ENCODE data around the gene CDK5R1. TPM values are rescaled to one million over a fixed set of nuclear protein-coding genes. Genes with fewer than 3 reads are reported as not detected.
A peak's percentile ranks its signal among the peaks of the same experiment; 100 is the strongest.

The CDK5R1 gene
- total RNA-seq, 4 donors from 2014 or later, result 0.78 to 1.5 (median 1.0) TPM

- Histone ChIP-seq H3K36me3 (no peaks in the 10 kb centered on the region), H3K9me3 (no peaks in the 10 kb centered on the region), H3K4me3 (peak overlapping the region in 1 of 4 donors; percentile 60), H3K4me1 (peaks cover 0 to 38% (median 23%) of the 10 kb centered on the region in 4 donors), H3K27ac (peak overlapping the region in 1 of 4 donors; percentile 53), H3K27me3 (no peaks in the 10 kb centered on the region)
- DNase-seq (ENCODE audit: low spot score in 2 of 2), result no peak
- WGBS, 2 donors, result 91 to 96% methylated on average over 16 of the region's 16 CpGs
- TF ChIP-seq, protein P1, sequence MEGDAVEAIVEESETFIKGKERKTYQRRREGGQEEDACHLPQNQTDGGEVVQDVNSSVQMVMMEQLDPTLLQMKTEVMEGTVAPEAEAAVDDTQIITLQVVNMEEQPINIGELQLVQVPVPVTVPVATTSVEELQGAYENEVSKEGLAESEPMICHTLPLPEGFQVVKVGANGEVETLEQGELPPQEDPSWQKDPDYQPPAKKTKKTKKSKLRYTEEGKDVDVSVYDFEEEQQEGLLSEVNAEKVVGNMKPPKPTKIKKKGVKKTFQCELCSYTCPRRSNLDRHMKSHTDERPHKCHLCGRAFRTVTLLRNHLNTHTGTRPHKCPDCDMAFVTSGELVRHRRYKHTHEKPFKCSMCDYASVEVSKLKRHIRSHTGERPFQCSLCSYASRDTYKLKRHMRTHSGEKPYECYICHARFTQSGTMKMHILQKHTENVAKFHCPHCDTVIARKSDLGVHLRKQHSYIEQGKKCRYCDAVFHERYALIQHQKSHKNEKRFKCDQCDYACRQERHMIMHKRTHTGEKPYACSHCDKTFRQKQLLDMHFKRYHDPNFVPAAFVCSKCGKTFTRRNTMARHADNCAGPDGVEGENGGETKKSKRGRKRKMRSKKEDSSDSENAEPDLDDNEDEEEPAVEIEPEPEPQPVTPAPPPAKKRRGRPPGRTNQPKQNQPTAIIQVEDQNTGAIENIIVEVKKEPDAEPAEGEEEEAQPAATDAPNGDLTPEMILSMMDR (IDR thresholded peaks at IDR 0.05), result no peak
- TF ChIP-seq EP300 (IDR thresholded peaks at IDR 0.05), result no peak
- TF ChIP-seq POLR2A (IDR thresholded peaks at IDR 0.05), result no peak
Measured at GRCh38 chr17:32488177-32488542, 1.4 kb downstream of the CDK5R1 start.

GRCh38 chr17:32488604-32489180 lies 1.9 kb downstream of the CDK5R1 start:
- no peak overlapping the region for H3K27ac ChIP-seq
- H3K4me1 ChIP-seq, result peaks cover 0 to 33% (median 21%) of the 10 kb centered on the region in 4 donors
- H3K4me3 ChIP-seq, result peak overlapping the region in 1 of 4 donors; percentile 60
- TF ChIP-seq POLR2A (IDR thresholded peaks at IDR 0.05) (no peak), EP300 (IDR thresholded peaks at IDR 0.05) (no peak)
- TF ChIP-seq, protein P1 (IDR thresholded peaks at IDR 0.05), result no peak
- DNase-seq (ENCODE audit: low spot score in 2 of 2), result no peak
- H3K9me3 ChIP-seq, result no peaks in the 10 kb centered on the region
- whole genome bisulfite sequencing, 2 donors, result 94 to 95% methylated on average over 13 of the region's 13 CpGs
- no peaks in the 10 kb centered on the region for H3K27me3 ChIP-seq
- H3K36me3 ChIP-seq, result no peaks in the 10 kb centered on the region

- Histone ChIP-seq H3K27me3 (no peaks in the 10 kb centered on the region), H3K4me3 (no peak overlapping the region), H3K4me1 (peaks cover 0 to 25% (median 13%) of the 10 kb centered on the region in 4 donors), H3K36me3 (no peaks in the 10 kb centered on the region), H3K27ac (no peak overlapping the region), H3K9me3 (no peaks in the 10 kb centered on the region)
- DNase-seq (ENCODE audit: low spot score in 2 of 2), result no peak
- no peak for TF ChIP-seq EP300 (IDR thresholded peaks at IDR 0.05)
- TF ChIP-seq, protein P1 (IDR thresholded peaks at IDR 0.05), result no peak
- TF ChIP-seq POLR2A (IDR thresholded peaks at IDR 0.05), result no peak
- 81 to 85% methylated on average over 10 of the region's 10 CpGs for WGBS, 2 donors
Measured at GRCh38 chr17:32489320-32490100, 2.7 kb downstream of the CDK5R1 start.

DNA sequence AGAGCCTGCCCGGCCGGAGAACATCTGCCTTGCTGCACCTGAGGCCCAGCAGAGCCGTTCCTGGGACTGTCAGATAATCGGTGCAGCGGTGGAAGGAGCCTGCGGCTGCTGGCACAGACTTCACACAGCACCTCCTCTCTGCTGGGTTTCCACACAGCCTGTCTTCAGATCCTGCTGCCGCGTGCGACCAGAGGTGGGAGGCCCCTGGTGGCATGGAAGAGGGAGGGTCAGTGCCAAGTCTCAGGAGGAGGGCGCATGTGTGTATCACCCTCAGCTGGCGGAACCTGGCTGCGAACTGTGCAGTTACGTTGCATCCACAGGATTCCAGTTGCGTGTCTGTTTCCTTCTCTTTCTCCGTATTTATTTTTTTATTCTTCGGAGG lies 3.3 kb downstream of the CDK5R1 start:
- Histone ChIP-seq H3K27ac (no peak overlapping the region), H3K4me3 (no peak overlapping the region), H3K36me3 (no peaks in the 10 kb centered on the region), H3K4me1 (peaks cover 0 to 23% (median 12%) of the 10 kb centered on the region in 4 donors), H3K9me3 (no peaks in the 10 kb centered on the region), H3K27me3 (no peaks in the 10 kb centered on the region)
- TF ChIP-seq EP300 (IDR thresholded peaks at IDR 0.05), result no peak
- TF ChIP-seq POLR2A (IDR thresholded peaks at IDR 0.05), result no peak
- TF ChIP-seq, protein P1 (IDR thresholded peaks at IDR 0.05), result no peak
- 72 to 79% methylated on average over 16 of the region's 16 CpGs for WGBS, 2 donors
- no peak for DNase-seq (ENCODE audit: low spot score in 2 of 2)
